ENCODE measurements around the gene SIGLEC5.

Gene SIGLEC5

DNA sequence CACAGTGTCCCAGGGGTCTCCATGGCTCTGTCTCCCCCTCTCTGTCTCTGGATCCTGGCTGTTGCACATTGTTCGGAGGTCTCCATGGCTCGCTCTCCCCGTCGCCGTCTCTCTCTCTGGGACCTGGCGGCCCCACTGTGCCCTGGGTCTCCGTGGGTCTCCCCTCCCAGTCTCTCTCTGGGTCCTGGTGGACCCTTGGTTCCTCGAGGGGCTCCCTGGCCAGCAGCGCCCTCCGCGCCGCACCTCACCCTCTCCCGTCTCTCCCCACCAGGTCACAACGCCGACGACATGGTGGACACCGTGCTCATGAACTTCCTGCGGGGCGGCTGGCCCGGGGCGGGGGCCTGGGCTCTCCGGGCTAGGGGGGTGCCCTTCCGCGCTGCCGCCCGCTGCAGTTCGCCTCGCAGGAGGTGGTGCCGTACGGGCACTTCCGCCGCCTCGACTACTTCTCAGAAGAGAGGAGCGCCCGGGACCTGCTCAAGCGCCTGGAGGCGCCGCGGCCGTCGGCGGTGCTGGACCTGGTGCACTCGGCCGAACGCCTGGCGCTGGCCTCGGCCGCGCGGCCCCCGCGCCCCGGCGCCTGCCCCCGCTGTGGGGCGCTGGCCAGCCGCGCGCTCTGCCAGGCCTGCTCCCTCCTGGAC, 29.1 kb downstream of the SIGLEC5 start:
- peak in 1 of 2 experiments; percentile 19 for DNase-seq (ENCODE audit: low read depth in 1 of 2, low spot score in 1 of 2)
- no peak overlapping the region for H3K27ac ChIP-seq (replicated peaks)
- no peak overlapping the region for H3K4me3 ChIP-seq (replicated peaks; ENCODE audit: insufficient read depth, low read length)
- TF ChIP-seq SPI1 (IDR thresholded peaks at IDR 0.05; ENCODE audit: borderline replicate concordance, low read depth) (no peak), POLR2AphosphoS5 (IDR thresholded peaks at IDR 0.05; ENCODE audit: low read depth) (no peak), GABPA (IDR thresholded peaks at IDR 0.05; ENCODE audit: low read depth) (no peak)
- TF ChIP-seq, protein P1, sequence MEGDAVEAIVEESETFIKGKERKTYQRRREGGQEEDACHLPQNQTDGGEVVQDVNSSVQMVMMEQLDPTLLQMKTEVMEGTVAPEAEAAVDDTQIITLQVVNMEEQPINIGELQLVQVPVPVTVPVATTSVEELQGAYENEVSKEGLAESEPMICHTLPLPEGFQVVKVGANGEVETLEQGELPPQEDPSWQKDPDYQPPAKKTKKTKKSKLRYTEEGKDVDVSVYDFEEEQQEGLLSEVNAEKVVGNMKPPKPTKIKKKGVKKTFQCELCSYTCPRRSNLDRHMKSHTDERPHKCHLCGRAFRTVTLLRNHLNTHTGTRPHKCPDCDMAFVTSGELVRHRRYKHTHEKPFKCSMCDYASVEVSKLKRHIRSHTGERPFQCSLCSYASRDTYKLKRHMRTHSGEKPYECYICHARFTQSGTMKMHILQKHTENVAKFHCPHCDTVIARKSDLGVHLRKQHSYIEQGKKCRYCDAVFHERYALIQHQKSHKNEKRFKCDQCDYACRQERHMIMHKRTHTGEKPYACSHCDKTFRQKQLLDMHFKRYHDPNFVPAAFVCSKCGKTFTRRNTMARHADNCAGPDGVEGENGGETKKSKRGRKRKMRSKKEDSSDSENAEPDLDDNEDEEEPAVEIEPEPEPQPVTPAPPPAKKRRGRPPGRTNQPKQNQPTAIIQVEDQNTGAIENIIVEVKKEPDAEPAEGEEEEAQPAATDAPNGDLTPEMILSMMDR (IDR thresholded peaks at IDR 0.05; ENCODE audit: insufficient read depth, low read length): no peak
- TF ChIP-seq, protein P2, sequence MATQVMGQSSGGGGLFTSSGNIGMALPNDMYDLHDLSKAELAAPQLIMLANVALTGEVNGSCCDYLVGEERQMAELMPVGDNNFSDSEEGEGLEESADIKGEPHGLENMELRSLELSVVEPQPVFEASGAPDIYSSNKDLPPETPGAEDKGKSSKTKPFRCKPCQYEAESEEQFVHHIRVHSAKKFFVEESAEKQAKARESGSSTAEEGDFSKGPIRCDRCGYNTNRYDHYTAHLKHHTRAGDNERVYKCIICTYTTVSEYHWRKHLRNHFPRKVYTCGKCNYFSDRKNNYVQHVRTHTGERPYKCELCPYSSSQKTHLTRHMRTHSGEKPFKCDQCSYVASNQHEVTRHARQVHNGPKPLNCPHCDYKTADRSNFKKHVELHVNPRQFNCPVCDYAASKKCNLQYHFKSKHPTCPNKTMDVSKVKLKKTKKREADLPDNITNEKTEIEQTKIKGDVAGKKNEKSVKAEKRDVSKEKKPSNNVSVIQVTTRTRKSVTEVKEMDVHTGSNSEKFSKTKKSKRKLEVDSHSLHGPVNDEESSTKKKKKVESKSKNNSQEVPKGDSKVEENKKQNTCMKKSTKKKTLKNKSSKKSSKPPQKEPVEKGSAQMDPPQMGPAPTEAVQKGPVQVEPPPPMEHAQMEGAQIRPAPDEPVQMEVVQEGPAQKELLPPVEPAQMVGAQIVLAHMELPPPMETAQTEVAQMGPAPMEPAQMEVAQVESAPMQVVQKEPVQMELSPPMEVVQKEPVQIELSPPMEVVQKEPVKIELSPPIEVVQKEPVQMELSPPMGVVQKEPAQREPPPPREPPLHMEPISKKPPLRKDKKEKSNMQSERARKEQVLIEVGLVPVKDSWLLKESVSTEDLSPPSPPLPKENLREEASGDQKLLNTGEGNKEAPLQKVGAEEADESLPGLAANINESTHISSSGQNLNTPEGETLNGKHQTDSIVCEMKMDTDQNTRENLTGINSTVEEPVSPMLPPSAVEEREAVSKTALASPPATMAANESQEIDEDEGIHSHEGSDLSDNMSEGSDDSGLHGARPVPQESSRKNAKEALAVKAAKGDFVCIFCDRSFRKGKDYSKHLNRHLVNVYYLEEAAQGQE (IDR thresholded peaks at IDR 0.05; ENCODE audit: insufficient replicate concordance, low read depth): no peak
- peaks cover 4% of the 10 kb centered on the region for H3K27me3 ChIP-seq (ENCODE audit: insufficient read depth, poor library complexity, severe bottlenecking)

DNA sequence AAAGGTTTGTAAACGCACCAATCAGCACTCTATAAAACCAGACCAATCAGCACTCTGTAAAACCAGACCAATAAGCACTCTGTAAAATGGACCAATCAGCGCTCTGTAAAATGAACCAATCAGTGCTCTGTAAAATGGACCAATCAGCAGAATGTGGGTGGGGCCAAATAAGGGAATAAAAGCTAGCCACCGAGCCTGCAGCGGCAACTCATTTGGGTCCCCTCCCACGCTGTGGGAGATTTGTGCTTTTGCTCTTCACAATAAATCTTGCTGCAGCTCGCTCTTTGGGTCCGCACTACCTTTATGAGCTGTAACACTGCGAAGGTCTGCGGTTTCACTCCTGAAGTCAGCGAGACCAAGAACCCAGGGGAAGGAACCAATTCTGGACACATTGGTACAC, 31.1 kb downstream of the SIGLEC5 start:
- TF ChIP-seq GABPA (IDR thresholded peaks at IDR 0.05; ENCODE audit: low read depth) (no peak), SPI1 (IDR thresholded peaks at IDR 0.05; ENCODE audit: borderline replicate concordance, low read depth) (no peak)
- TF ChIP-seq, protein P1 (IDR thresholded peaks at IDR 0.05; ENCODE audit: insufficient read depth, low read length): no peak
- TF ChIP-seq, protein P2 (IDR thresholded peaks at IDR 0.05; ENCODE audit: insufficient replicate concordance, low read depth): no peak
- H3K27ac ChIP-seq (replicated peaks): no peak overlapping the region
- H3K4me3 ChIP-seq (replicated peaks; ENCODE audit: insufficient read depth, low read length): no peak overlapping the region
- H3K27me3 ChIP-seq (ENCODE audit: insufficient read depth, poor library complexity, severe bottlenecking): peaks cover 4% of the 10 kb centered on the region
- DNase-seq (ENCODE audit: low read depth in 1 of 2, low spot score in 1 of 2): no peak

DNA sequence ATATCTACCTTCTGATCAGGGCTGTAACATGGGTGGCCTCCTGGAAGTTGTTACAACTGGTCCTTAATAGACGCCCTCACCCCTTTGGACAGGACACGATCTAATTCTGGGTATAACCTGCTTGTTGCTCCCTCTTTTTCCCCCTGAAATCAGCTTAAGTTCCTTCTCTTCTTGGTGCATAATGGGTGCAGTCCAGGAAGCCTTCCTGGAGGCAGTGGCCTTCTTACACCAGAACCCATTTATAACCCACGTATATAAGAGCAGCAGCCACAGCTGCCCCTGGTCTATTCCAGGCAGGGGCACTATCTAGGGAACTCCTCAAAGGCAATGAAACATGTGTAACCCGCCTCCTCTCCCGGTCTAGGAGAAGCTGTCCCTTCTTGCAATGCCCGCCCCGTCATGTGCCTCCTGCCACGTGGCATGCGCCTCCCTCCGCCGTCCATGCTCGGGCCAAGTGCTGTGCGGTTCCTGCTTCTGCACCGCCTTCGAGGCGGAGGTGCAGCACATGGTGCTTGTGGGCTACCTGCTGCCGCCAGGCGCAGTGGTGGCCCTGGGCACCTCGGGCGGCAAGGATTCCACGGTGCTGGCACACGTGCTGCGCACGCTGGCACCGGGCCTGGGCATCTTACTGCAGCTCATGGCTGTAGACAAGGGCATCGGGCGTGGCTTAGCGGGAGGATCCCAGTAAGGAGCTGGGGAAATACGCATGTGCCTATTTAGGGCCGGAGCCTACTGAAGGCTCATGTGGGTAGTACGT, 31.9 kb downstream of the SIGLEC5 start:
- no peak overlapping the region for H3K27ac ChIP-seq (replicated peaks)
- DNase-seq (ENCODE audit: low read depth in 1 of 2, low spot score in 1 of 2): no peak
- H3K4me3 ChIP-seq (replicated peaks; ENCODE audit: insufficient read depth, low read length): no peak overlapping the region
- H3K27me3 ChIP-seq (ENCODE audit: insufficient read depth, poor library complexity, severe bottlenecking): peaks cover 4% of the 10 kb centered on the region
- TF ChIP-seq, protein P2 (IDR thresholded peaks at IDR 0.05; ENCODE audit: insufficient replicate concordance, low read depth): no peak
- TF ChIP-seq, protein P1 (IDR thresholded peaks at IDR 0.05; ENCODE audit: insufficient read depth, low read length): no peak
- TF ChIP-seq SPI1 (IDR thresholded peaks at IDR 0.05; ENCODE audit: borderline replicate concordance, low read depth) (no peak), POLR2AphosphoS5 (IDR thresholded peaks at IDR 0.05; ENCODE audit: low read depth) (no peak), GABPA (IDR thresholded peaks at IDR 0.05; ENCODE audit: low read depth) (no peak)
